H9 (cell line): ENCODE measurements around the gene FAM13C. TPM values are rescaled to one million over a fixed set of nuclear protein-coding genes. Genes with fewer than 3 reads are reported as not detected.

Source experiments
- DNase-seq: peaks from one replicate; pipeline ENCODE4 v3.0.0-alpha.2; 2017
- H2AFZ ChIP-seq: one replicate; pipeline ENCODE4 v1.6.1; 2013; ENCODE audit warnings: mild to moderate bottlenecking, low read length, control low read depth, moderate library complexity
- H2AK5ac ChIP-seq: 2 replicates; pipeline ENCODE4 v1.6.1; 2013; ENCODE audit warnings: low read length, control low read depth, mixed read lengths; ENCODE audit not compliant: insufficient read length
- H2BK120ac ChIP-seq: one replicate; pipeline ENCODE4 v1.6.1; 2013; ENCODE audit warnings: low read depth, mild to moderate bottlenecking, low read length, control low read depth, inconsistent platforms; ENCODE audit not compliant: poor library complexity, severe bottlenecking
- H2BK12ac ChIP-seq: 2 replicates; pipeline ENCODE4 v1.6.1; 2013; ENCODE audit warnings: low read length, control low read depth, mixed read lengths, low read depth; ENCODE audit not compliant: insufficient read length
- H2BK15ac ChIP-seq: 2 replicates; pipeline ENCODE4 v1.6.1; 2013; ENCODE audit warnings: low read depth, low read length, control low read depth
- H2BK20ac ChIP-seq: one replicate; pipeline ENCODE4 v1.6.1; 2013; ENCODE audit warnings: low read depth, mild to moderate bottlenecking, low read length, control low read depth, inconsistent platforms; ENCODE audit not compliant: poor library complexity, severe bottlenecking
- H2BK5ac ChIP-seq: 2 replicates; pipeline ENCODE4 v1.6.1; 2013; ENCODE audit warnings: low read length, control low read depth, mixed read lengths; ENCODE audit not compliant: insufficient read length
- H3K14ac ChIP-seq: 2 replicates; pipeline ENCODE4 v1.6.1; 2013; ENCODE audit warnings: low read length, control low read depth; ENCODE audit not compliant: insufficient read depth
- H3K18ac ChIP-seq: 2 replicates; pipeline ENCODE4 v1.6.1; 2013; ENCODE audit warnings: low read depth, mild to moderate bottlenecking, mixed read lengths, low read length, control low read depth; ENCODE audit not compliant: insufficient read length
- H3K23ac ChIP-seq: 2 replicates; pipeline ENCODE4 v1.6.1; 2013; ENCODE audit warnings: low read length, control low read depth, mixed read lengths, low read depth; ENCODE audit not compliant: insufficient read length
- H3K23me2 ChIP-seq: 2 replicates; pipeline ENCODE4 v1.6.1; 2013; ENCODE audit warnings: low read depth, mild to moderate bottlenecking, mixed read lengths, low read length, control low read depth; ENCODE audit not compliant: insufficient read length, poor library complexity, severe bottlenecking
- H3K27ac ChIP-seq: 2 replicates; pipeline ENCODE4 v1.5.1; 2013; ENCODE audit warnings: low read length, control low read depth, mixed read lengths, low read depth; ENCODE audit not compliant: insufficient read length
- H3K27me3 ChIP-seq: 2 replicates; pipeline ENCODE4 v1.6.1; 2013; ENCODE audit warnings: low read length, control low read depth, inconsistent platforms; ENCODE audit not compliant: insufficient read depth
- H3K4ac ChIP-seq: 2 replicates; pipeline ENCODE4 v1.6.1; 2013; ENCODE audit warnings: low read depth, mild to moderate bottlenecking, control low read depth, inconsistent platforms, low read length, moderate library complexity
- H3K4me1 ChIP-seq: 2 replicates; pipeline ENCODE4 v1.6.1; 2013; ENCODE audit warnings: low read length, control low read depth, inconsistent platforms; ENCODE audit not compliant: insufficient read depth
- H3K4me2 ChIP-seq: 2 replicates; pipeline ENCODE4 v1.6.1; 2013; ENCODE audit warnings: low read length, control low read depth, mixed read lengths; ENCODE audit not compliant: insufficient read length, insufficient read depth
- H3K56ac ChIP-seq: 2 replicates; pipeline ENCODE4 v1.6.1; 2013; ENCODE audit warnings: low read depth, mild to moderate bottlenecking, mixed read lengths, low read length, control low read depth; ENCODE audit not compliant: insufficient read length
- H3K79me1 ChIP-seq: 2 replicates; pipeline ENCODE4 v1.6.1; 2013; ENCODE audit warnings: low read depth, mild to moderate bottlenecking, moderate library complexity, low read length, control low read depth, inconsistent platforms; ENCODE audit not compliant: insufficient read depth, poor library complexity, severe bottlenecking
- H3K79me2 ChIP-seq: 2 replicates; pipeline ENCODE4 v1.6.1; 2013; ENCODE audit warnings: low read length, control low read depth, inconsistent platforms; ENCODE audit not compliant: insufficient read depth
- H3K9ac ChIP-seq: 2 replicates; pipeline ENCODE4 v1.6.1; 2013; ENCODE audit warnings: low read length, control low read depth, mixed read lengths; ENCODE audit not compliant: insufficient read length; ENCODE audit errors: extremely low read depth
- H3K9me3 ChIP-seq: one replicate; pipeline ENCODE4 v1.6.1; 2013; ENCODE audit warnings: low read depth, low read length, inconsistent platforms; ENCODE audit not compliant: control insufficient read depth
- H3T11ph ChIP-seq: one replicate; pipeline ENCODE4 v1.6.1; 2013; ENCODE audit warnings: mild to moderate bottlenecking, low read length, control low read depth, inconsistent platforms
- H4K20me1 ChIP-seq: one replicate; pipeline ENCODE4 v1.6.1; 2013; ENCODE audit not compliant: control insufficient read depth, insufficient read length, insufficient read depth
- H4K5ac ChIP-seq: 2 replicates; pipeline ENCODE4 v1.6.1; 2013; ENCODE audit warnings: low read depth, mild to moderate bottlenecking, mixed read lengths, low read length, control low read depth; ENCODE audit not compliant: insufficient read length
- H4K8ac ChIP-seq: replicated peaks from 2 replicates; pipeline ENCODE4 v1.6.1; 2013; ENCODE audit warnings: low read length, control low read depth, mixed read lengths, low read depth; ENCODE audit not compliant: insufficient read length
- H4K91ac ChIP-seq: 2 replicates; pipeline ENCODE4 v1.6.1; 2013; ENCODE audit warnings: low read depth, mild to moderate bottlenecking, moderate library complexity, mixed read lengths, low read length, control low read depth; ENCODE audit not compliant: insufficient read length
- H3K27ac Mint-ChIP-seq, 3 experiments: 2 replicates in 2 of 3; 3 replicates in 1 of 3; pipeline ENCODE4 v1.8.0; 2020 to 2021; ENCODE audit warnings: mixed read lengths in 3 of 3, mild to moderate bottlenecking in 1 of 3, moderate library complexity in 1 of 3
- H3K27me3 Mint-ChIP-seq: 2 replicates; pipeline ENCODE4 v1.8.0; 2021; ENCODE audit warnings: low read depth, mild to moderate bottlenecking, moderate library complexity, mixed read lengths
- H3K36me3 Mint-ChIP-seq, 3 experiments: 2 replicates in 2 of 3; 3 replicates in 1 of 3; pipeline ENCODE4 v1.8.0; 2020 to 2021; ENCODE audit warnings: low read depth in 3 of 3, mixed read lengths in 3 of 3; ENCODE audit not compliant: insufficient read depth in 1 of 3
- H3K4me1 Mint-ChIP-seq, 2 experiments: 2 replicates each; pipeline ENCODE4 v1.8.0; 2020; ENCODE audit warnings: mixed read lengths in 2 of 2
- H3K4me3 Mint-ChIP-seq, 2 experiments: 2 replicates in 1 of 2; 3 replicates in 1 of 2; pipeline ENCODE4 v1.8.0; 2020 to 2021; ENCODE audit warnings: mild to moderate bottlenecking in 2 of 2, mixed read lengths in 2 of 2, moderate library complexity in 1 of 2
- H3K9me3 Mint-ChIP-seq, 2 experiments: 2 replicates in 1 of 2; 3 replicates in 1 of 2; pipeline ENCODE4 v1.8.0; 2020; ENCODE audit warnings: mild to moderate bottlenecking in 2 of 2, mixed read lengths in 2 of 2, moderate library complexity in 1 of 2
- CTCF ChIP-seq: fragments of 200-600 bp; sonication (generic); conservative IDR thresholded peaks from 3 replicates; pipeline ENCODE4 v1.8.0; 2021; ENCODE audit warnings: antibody characterized with exemption, mild to moderate bottlenecking
- WGBS: extraction: QIAGEN DNeasy Blood & Tissue Kit; methylation state at CpG from one replicate; pipeline ENCODE4 v1.1.7; 2013; ENCODE audit warnings: missing lambda C conversion rate, low lambda C conversion rate, mixed read lengths; ENCODE audit not compliant: insufficient read length; ENCODE audit errors: extremely low coverage; 5-methylcytosine and 5-hydroxymethylcytosine counted together
- total RNA-seq: library from RNA; stranded (reverse); gene quantifications from 2 replicates; pipeline ENCODE4 v1.2.1, GENCODE V29; 2021

FAM13C gene
- total RNA-seq, 1 experiment from 2014 or later: 0.31 TPM

GRCh38 chr10:59393349-59393748, 31.0 kb upstream of the FAM13C start:
- no peaks in the 10 kb centered on the region for H3K9me3 Mint-ChIP-seq
- no peaks in the 10 kb centered on the region for H3K36me3 Mint-ChIP-seq
- H3K23ac ChIP-seq: no peak overlapping the region
- H4K91ac ChIP-seq: no peak overlapping the region
- no peak overlapping the region for H2BK15ac ChIP-seq
- no peaks in the 10 kb centered on the region for H4K20me1 ChIP-seq
- no peak overlapping the region for H3K18ac ChIP-seq
- no peaks in the 10 kb centered on the region for H3K27me3 Mint-ChIP-seq
- H3K27ac ChIP-seq: no peak overlapping the region
- no peak overlapping the region for H3K4me2 ChIP-seq
- no peak overlapping the region for H2BK20ac ChIP-seq
- H2AFZ ChIP-seq: no peak overlapping the region
- no peak overlapping the region for H2BK5ac ChIP-seq
- no peak overlapping the region for H3K9ac ChIP-seq
- no peaks in the 10 kb centered on the region for H3K79me1 ChIP-seq
- TF ChIP-seq CTCF: no peak
- no peaks in the 10 kb centered on the region for H3K9me3 ChIP-seq
- no peak overlapping the region for H3K14ac ChIP-seq
- WGBS: no CpG with 5 or more reads among the region's 1 CpG
- no peak overlapping the region for H3T11ph ChIP-seq
- H4K8ac ChIP-seq: no peak overlapping the region
- DNase-seq: no peak
- H3K27me3 ChIP-seq: no peaks in the 10 kb centered on the region
- no peak overlapping the region for H2BK120ac ChIP-seq
- H3K4me3 Mint-ChIP-seq: no peak overlapping the region
- no peak overlapping the region for H3K56ac ChIP-seq
- no peak overlapping the region for H2BK12ac ChIP-seq
- H3K27ac Mint-ChIP-seq: peak overlapping the region in 1 of 3 experiments; percentile 7; a peak in 2 of 7 replicates
- no peaks in the 10 kb centered on the region for H3K23me2 ChIP-seq
- no peak overlapping the region for H2AK5ac ChIP-seq
- H3K4me1 Mint-ChIP-seq: peaks cover 18 to 22% of the 10 kb centered on the region in 2 experiments
- H3K4ac ChIP-seq: no peak overlapping the region
- no peaks in the 10 kb centered on the region for H3K79me2 ChIP-seq
- no peak overlapping the region for H4K5ac ChIP-seq
- H3K4me1 ChIP-seq: peaks cover 3% of the 10 kb centered on the region; the same call in 1 of the 2 replicates
